Omental fat pad (tissue), 4 donors: ENCODE results near the gene ZNF302. TPM values are rescaled to one million over a fixed set of nuclear protein-coding genes. Genes with fewer than 3 reads are reported as not detected.

ENCODE experiments used
- ATAC-seq: fragments of 150-250 bp; one replicate; pipeline ENCODE4 v1.9.1; 2016; ENCODE audit warnings: mild to moderate bottlenecking, moderate library complexity; ENCODE audit not compliant: low FRiP score
- DNase-seq: peaks from one replicate; pipeline ENCODE4 v3.0.0-alpha.2; 2019; ENCODE audit warnings: low spot score
- total RNA-seq, 4 donors: library from RNA; depleted of rRNA; stranded (reverse); fragments of >200 nt; gene quantifications; one replicate each; pipeline ENCODE4 v1.1.0, GENCODE V29; 2016
- TF ChIP-seq, protein P1 (sequence below), 3 donors: fragments of 450-650 bp; IDR thresholded peaks; one replicate each; pipeline ENCODE4 v1.5.1; 2016 to 2017; ENCODE audit warnings: antibody characterized with exemption in 3 of 3, mild to moderate bottlenecking in 3 of 3, moderate library complexity in 2 of 3

The ZNF302 gene
- total RNA-seq, 4 donors from 2014 or later = 11.8 to 40.8 (median 19.9) TPM

- TF ChIP-seq, protein P1, sequence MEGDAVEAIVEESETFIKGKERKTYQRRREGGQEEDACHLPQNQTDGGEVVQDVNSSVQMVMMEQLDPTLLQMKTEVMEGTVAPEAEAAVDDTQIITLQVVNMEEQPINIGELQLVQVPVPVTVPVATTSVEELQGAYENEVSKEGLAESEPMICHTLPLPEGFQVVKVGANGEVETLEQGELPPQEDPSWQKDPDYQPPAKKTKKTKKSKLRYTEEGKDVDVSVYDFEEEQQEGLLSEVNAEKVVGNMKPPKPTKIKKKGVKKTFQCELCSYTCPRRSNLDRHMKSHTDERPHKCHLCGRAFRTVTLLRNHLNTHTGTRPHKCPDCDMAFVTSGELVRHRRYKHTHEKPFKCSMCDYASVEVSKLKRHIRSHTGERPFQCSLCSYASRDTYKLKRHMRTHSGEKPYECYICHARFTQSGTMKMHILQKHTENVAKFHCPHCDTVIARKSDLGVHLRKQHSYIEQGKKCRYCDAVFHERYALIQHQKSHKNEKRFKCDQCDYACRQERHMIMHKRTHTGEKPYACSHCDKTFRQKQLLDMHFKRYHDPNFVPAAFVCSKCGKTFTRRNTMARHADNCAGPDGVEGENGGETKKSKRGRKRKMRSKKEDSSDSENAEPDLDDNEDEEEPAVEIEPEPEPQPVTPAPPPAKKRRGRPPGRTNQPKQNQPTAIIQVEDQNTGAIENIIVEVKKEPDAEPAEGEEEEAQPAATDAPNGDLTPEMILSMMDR (IDR thresholded peaks at IDR 0.05) = no peak
- ATAC-seq = no peak
- no peak for DNase-seq
These were observed 27.5 kb upstream of the ZNF302 start for GRCh38 chr19:34649886-34650543.

- DNase-seq (no peak), ATAC-seq (no peak)
- TF ChIP-seq, protein P1 (IDR thresholded peaks at IDR 0.05) = no peak
These were observed 25.7 kb upstream of the ZNF302 start for GRCh38 chr19:34651747-34652146.

- ATAC-seq (no peak), DNase-seq (no peak)
- TF ChIP-seq, protein P1 (IDR thresholded peaks at IDR 0.05) = no peak
These were observed 22.7 kb upstream of the ZNF302 start for GRCh38 chr19:34654796-34655195.

- TF ChIP-seq, protein P1 (IDR thresholded peaks at IDR 0.05) = no peak
- DNase-seq (no peak), ATAC-seq (no peak)
These were observed 21.8 kb upstream of the ZNF302 start for GRCh38 chr19:34655651-34656050.

DNA sequence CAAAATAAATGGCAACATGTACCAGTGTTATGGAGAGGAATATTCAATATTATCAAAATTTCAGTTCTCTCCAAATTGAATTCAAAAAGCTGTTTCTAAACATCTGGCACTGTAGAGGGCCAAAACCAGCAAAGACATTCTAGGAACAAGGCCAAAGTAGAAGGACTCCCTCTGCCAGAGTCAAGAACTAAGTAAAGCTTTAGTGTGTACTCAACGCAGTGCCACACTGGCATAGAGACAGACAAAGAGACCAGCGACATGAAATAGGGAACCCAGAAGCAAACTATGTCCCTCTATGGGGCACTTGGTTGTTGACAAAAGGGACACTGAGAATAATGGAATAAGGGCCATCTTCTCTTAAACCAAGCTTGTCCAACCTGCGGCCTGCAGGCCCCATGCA lies 16.1 kb upstream of the ZNF302 start:
- ATAC-seq = no peak
- TF ChIP-seq, protein P1 (IDR thresholded peaks at IDR 0.05) = no peak
- DNase-seq = no peak

- ATAC-seq (no peak), DNase-seq (no peak)
These were observed 14.6 kb upstream of the ZNF302 start for GRCh38 chr19:34662919-34663318.

DNA sequence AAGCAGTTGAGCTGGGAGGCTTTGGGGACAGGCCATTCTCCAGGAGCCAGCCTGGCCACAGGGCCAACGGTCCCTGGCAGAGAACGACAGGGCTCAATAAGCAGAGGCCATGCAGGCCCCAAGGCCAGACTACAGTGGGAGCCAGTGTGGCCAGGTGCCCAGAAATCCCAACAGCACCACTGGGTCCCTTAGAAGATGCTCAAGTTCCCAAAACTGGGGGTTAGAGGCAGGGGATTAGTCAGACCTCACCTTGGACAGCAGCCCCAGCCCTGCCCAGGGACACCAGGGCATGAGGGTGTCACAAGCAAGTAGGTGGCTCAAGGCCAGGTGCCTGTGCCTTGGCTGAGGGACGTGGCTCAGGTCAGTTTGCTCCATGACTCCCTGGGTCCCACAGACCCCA lies 13.3 kb upstream of the ZNF302 start:
- TF ChIP-seq, protein P1 (IDR thresholded peaks at IDR 0.05) = no peak
- ATAC-seq (no peak), DNase-seq (no peak)

More at GRCh38 chr19:34662919-34663318, 14.6 kb upstream of the ZNF302 start:
- TF ChIP-seq, protein P1 (IDR thresholded peaks at IDR 0.05) = no peak
